ENCODE data around the gene KIF7.

Gene KIF7

DNA sequence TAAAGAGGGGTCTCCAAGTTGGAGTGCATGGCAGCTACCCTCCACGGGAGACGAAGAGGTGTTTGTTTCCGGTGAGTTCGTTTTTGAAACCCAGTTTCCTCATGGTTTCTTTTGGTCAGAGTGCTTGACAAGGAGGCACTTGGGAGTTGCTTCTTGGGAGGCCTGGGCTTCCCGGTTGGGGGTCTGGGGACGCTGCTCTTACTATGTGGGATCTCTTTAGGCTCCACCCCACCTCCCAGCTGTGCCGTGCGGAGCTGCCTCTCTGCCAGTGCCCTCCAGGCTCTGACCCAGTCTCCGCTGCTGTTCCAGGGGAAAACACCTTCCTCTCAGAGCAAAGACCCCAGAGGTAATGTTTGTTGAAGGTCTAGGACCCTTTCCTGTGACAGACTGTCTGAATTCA lies 29.6 kb downstream of the KIF7 start:
- no peak overlapping the region for H3K4me2 ChIP-seq (ENCODE audit: low read length)
- no peak overlapping the region for H3K9ac ChIP-seq (ENCODE audit: low read depth, low read length)
- H3K4me3 ChIP-seq (ENCODE audit: low read length) = no peak overlapping the region
- H3K9me3 ChIP-seq (replicated peaks; ENCODE audit: low read length) = no peaks in the 10 kb centered on the region
- no peaks in the 10 kb centered on the region for H3K4me1 ChIP-seq (ENCODE audit: control insufficient read depth, insufficient read depth, low read length)
- H3K27me3 ChIP-seq (ENCODE audit: control insufficient read depth, insufficient read depth, low read length) = no peaks in the 10 kb centered on the region
- H3K36me3 ChIP-seq (ENCODE audit: insufficient read depth, low read length) = peaks cover 81% of the 10 kb centered on the region

DNA sequence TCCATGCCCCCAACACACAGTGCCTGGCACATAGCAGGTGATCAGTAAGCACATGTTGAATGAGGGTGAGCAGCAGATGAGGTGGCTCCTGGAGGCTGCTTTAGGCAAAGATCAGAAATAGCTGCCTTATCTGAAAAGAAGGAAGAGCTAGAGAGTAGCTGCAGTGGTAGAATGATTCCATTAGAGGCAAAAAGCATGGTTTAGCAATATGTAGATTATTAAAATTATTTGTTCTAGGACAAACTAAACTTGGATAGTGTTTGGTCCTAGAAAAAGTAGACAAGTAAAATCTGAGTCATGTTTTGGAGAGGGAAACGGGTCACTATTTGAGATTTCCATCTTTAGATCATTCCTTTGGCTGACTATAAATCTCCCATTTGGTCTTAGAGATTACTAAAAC lies 32.1 kb downstream of the KIF7 start:
- H3K9ac ChIP-seq (ENCODE audit: low read depth, low read length) = no peak overlapping the region
- peaks cover 59% of the 10 kb centered on the region for H3K36me3 ChIP-seq (ENCODE audit: insufficient read depth, low read length)
- H3K4me3 ChIP-seq (ENCODE audit: low read length) = no peak overlapping the region
- no peaks in the 10 kb centered on the region for H3K9me3 ChIP-seq (replicated peaks; ENCODE audit: low read length)
- H3K4me2 ChIP-seq (ENCODE audit: low read length) = no peak overlapping the region
- H3K4me1 ChIP-seq (ENCODE audit: control insufficient read depth, insufficient read depth, low read length) = no peaks in the 10 kb centered on the region
- no peaks in the 10 kb centered on the region for H3K27me3 ChIP-seq (ENCODE audit: control insufficient read depth, insufficient read depth, low read length)

- no peaks in the 10 kb centered on the region for H3K4me1 ChIP-seq (ENCODE audit: control insufficient read depth, insufficient read depth, low read length)
These were observed 33.7 kb downstream of the KIF7 start for GRCh38 chr15:89621547-89621946.

GRCh38 chr15:89616228-89616627 lies 39.0 kb downstream of the KIF7 start:
- Histone ChIP-seq H3K4me1 (ENCODE audit: control insufficient read depth, insufficient read depth, low read length) (no peaks in the 10 kb centered on the region), H3K36me3 (ENCODE audit: insufficient read depth, low read length) (peaks cover 31% of the 10 kb centered on the region), H3K9me3 (replicated peaks; ENCODE audit: low read length) (peaks cover 2% of the 10 kb centered on the region), H3K4me3 (ENCODE audit: low read length) (no peak overlapping the region), H3K4me2 (ENCODE audit: low read length) (no peak overlapping the region), H3K27me3 (ENCODE audit: control insufficient read depth, insufficient read depth, low read length) (no peaks in the 10 kb centered on the region), H3K9ac (ENCODE audit: low read depth, low read length) (no peak overlapping the region)

More at GRCh38 chr15:89621547-89621946, 33.7 kb downstream of the KIF7 start:
- Histone ChIP-seq H3K4me2 (ENCODE audit: low read length) (no peak overlapping the region), H3K36me3 (ENCODE audit: insufficient read depth, low read length) (peaks cover 46% of the 10 kb centered on the region), H3K9me3 (replicated peaks; ENCODE audit: low read length) (no peaks in the 10 kb centered on the region), H3K27me3 (ENCODE audit: control insufficient read depth, insufficient read depth, low read length) (no peaks in the 10 kb centered on the region), H3K4me3 (ENCODE audit: low read length) (no peak overlapping the region), H3K9ac (ENCODE audit: low read depth, low read length) (no peak overlapping the region)

- no peak overlapping the region for H3K9ac ChIP-seq (ENCODE audit: low read depth, low read length)
- peaks cover 39% of the 10 kb centered on the region for H3K36me3 ChIP-seq (ENCODE audit: insufficient read depth, low read length)
- no peak overlapping the region for H3K4me3 ChIP-seq (ENCODE audit: low read length)
- no peaks in the 10 kb centered on the region for H3K27me3 ChIP-seq (ENCODE audit: control insufficient read depth, insufficient read depth, low read length)
- H3K4me2 ChIP-seq (ENCODE audit: low read length) = no peak overlapping the region
- H3K9me3 ChIP-seq (replicated peaks; ENCODE audit: low read length) = peaks cover 3% of the 10 kb centered on the region
- no peaks in the 10 kb centered on the region for H3K4me1 ChIP-seq (ENCODE audit: control insufficient read depth, insufficient read depth, low read length)
These were observed 40.1 kb downstream of the KIF7 start for GRCh38 chr15:89615135-89615534.

- no peak overlapping the region for H3K9ac ChIP-seq (ENCODE audit: low read depth, low read length)
- no peaks in the 10 kb centered on the region for H3K27me3 ChIP-seq (ENCODE audit: control insufficient read depth, insufficient read depth, low read length)
- H3K36me3 ChIP-seq (ENCODE audit: insufficient read depth, low read length) = peaks cover 45% of the 10 kb centered on the region
- H3K4me3 ChIP-seq (ENCODE audit: low read length) = no peak overlapping the region
- H3K9me3 ChIP-seq (replicated peaks; ENCODE audit: low read length) = peaks cover 3% of the 10 kb centered on the region
- H3K4me2 ChIP-seq (ENCODE audit: low read length) = no peak overlapping the region
- no peaks in the 10 kb centered on the region for H3K4me1 ChIP-seq (ENCODE audit: control insufficient read depth, insufficient read depth, low read length)
These were observed 41.1 kb downstream of the KIF7 start for GRCh38 chr15:89614164-89614563.

GRCh38 chr15:89613031-89613430 lies 42.2 kb downstream of the KIF7 start:
- no peak overlapping the region for H3K4me2 ChIP-seq (ENCODE audit: low read length)
- no peaks in the 10 kb centered on the region for H3K27me3 ChIP-seq (ENCODE audit: control insufficient read depth, insufficient read depth, low read length)
- H3K4me3 ChIP-seq (ENCODE audit: low read length) = no peak overlapping the region
- peaks cover 43% of the 10 kb centered on the region for H3K36me3 ChIP-seq (ENCODE audit: insufficient read depth, low read length)
- H3K9me3 ChIP-seq (replicated peaks; ENCODE audit: low read length) = peaks cover 3% of the 10 kb centered on the region
- no peak overlapping the region for H3K9ac ChIP-seq (ENCODE audit: low read depth, low read length)
- no peaks in the 10 kb centered on the region for H3K4me1 ChIP-seq (ENCODE audit: control insufficient read depth, insufficient read depth, low read length)

- peaks cover 3% of the 10 kb centered on the region for H3K9me3 ChIP-seq (replicated peaks; ENCODE audit: low read length)
- H3K36me3 ChIP-seq (ENCODE audit: insufficient read depth, low read length) = peaks cover 45% of the 10 kb centered on the region
- H3K4me3 ChIP-seq (ENCODE audit: low read length) = no peak overlapping the region
- H3K9ac ChIP-seq (ENCODE audit: low read depth, low read length) = no peak overlapping the region
- no peak overlapping the region for H3K4me2 ChIP-seq (ENCODE audit: low read length)
- H3K4me1 ChIP-seq (ENCODE audit: control insufficient read depth, insufficient read depth, low read length) = no peaks in the 10 kb centered on the region
- no peaks in the 10 kb centered on the region for H3K27me3 ChIP-seq (ENCODE audit: control insufficient read depth, insufficient read depth, low read length)
These were observed 44.0 kb downstream of the KIF7 start for GRCh38 chr15:89611317-89611716.

DNA sequence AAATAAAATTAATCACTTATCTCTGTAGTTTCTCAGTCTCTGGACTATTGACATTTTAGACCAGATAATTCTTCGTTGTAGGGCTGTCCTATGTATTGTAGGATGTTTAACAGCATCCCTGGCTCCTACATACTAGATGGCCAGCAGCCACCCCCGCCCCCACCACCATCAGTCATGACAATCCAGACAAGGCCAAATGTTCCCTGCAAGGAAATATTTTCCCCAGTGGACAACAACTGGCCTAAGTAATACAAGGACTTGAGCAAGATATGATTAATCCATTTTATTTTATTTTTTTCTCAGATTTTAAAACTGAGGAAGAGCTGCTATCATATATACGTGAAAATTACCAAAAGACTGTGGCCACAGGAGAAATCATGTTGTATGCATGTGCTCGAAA lies 56.2 kb downstream of the KIF7 start:
- Histone ChIP-seq H3K4me1 (ENCODE audit: control insufficient read depth, insufficient read depth, low read length) (no peaks in the 10 kb centered on the region), H3K9me3 (replicated peaks; ENCODE audit: low read length) (no peaks in the 10 kb centered on the region), H3K36me3 (ENCODE audit: insufficient read depth, low read length) (peaks cover 21% of the 10 kb centered on the region)

GRCh38 chr15:89593018-89593417 lies 62.2 kb downstream of the KIF7 start:
- Histone ChIP-seq H3K4me1 (ENCODE audit: control insufficient read depth, insufficient read depth, low read length) (peaks cover 3% of the 10 kb centered on the region), H3K4me2 (ENCODE audit: low read length) (no peak overlapping the region), H3K36me3 (ENCODE audit: insufficient read depth, low read length) (peaks cover 8% of the 10 kb centered on the region), H3K4me3 (ENCODE audit: low read length) (no peak overlapping the region), H3K27me3 (ENCODE audit: control insufficient read depth, insufficient read depth, low read length) (no peaks in the 10 kb centered on the region), H3K9ac (ENCODE audit: low read depth, low read length) (no peak overlapping the region), H3K9me3 (replicated peaks; ENCODE audit: low read length) (no peaks in the 10 kb centered on the region)

More for the DNA sequence above, 56.2 kb downstream of the KIF7 start:
- Histone ChIP-seq H3K4me3 (ENCODE audit: low read length) (no peak overlapping the region), H3K9ac (ENCODE audit: low read depth, low read length) (no peak overlapping the region), H3K4me2 (ENCODE audit: low read length) (no peak overlapping the region), H3K27me3 (ENCODE audit: control insufficient read depth, insufficient read depth, low read length) (no peaks in the 10 kb centered on the region)

GRCh38 chr15:89591834-89592233 lies 63.4 kb downstream of the KIF7 start:
- Histone ChIP-seq H3K4me1 (ENCODE audit: control insufficient read depth, insufficient read depth, low read length) (peaks cover 14% of the 10 kb centered on the region), H3K4me3 (ENCODE audit: low read length) (no peak overlapping the region), H3K9ac (ENCODE audit: low read depth, low read length) (no peak overlapping the region), H3K36me3 (ENCODE audit: insufficient read depth, low read length) (peaks cover 12% of the 10 kb centered on the region), H3K9me3 (replicated peaks; ENCODE audit: low read length) (no peaks in the 10 kb centered on the region), H3K4me2 (ENCODE audit: low read length) (no peak overlapping the region), H3K27me3 (ENCODE audit: control insufficient read depth, insufficient read depth, low read length) (no peaks in the 10 kb centered on the region)

DNA sequence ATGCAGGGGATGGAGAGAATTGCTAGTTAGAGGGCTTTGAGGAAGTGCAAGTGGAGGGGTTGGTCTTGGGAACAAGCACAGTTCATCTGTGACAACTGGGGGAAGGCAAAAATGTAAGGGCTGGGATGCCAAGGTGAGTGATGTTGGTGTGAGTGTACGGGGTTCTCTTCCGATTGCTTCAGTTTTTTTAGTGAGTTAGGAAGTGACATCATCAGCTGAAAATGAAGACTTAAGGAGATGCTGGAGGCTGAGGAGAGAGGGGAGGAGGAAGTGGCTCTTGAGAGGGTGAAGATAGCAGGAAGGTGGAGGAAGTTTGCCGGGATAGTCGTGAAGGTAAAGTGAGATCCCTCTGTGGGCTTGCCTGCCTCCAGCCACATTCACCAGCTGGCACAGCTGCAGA lies 67.3 kb downstream of the KIF7 start:
- H3K9ac ChIP-seq (ENCODE audit: low read depth, low read length) = no peak overlapping the region
- H3K4me2 ChIP-seq (ENCODE audit: low read length) = peak overlapping the region; percentile 16
- peaks cover 15% of the 10 kb centered on the region for H3K36me3 ChIP-seq (ENCODE audit: insufficient read depth, low read length)
- no peak overlapping the region for H3K4me3 ChIP-seq (ENCODE audit: low read length)
- H3K27me3 ChIP-seq (ENCODE audit: control insufficient read depth, insufficient read depth, low read length) = no peaks in the 10 kb centered on the region
- no peaks in the 10 kb centered on the region for H3K9me3 ChIP-seq (replicated peaks; ENCODE audit: low read length)
- peaks cover 14% of the 10 kb centered on the region for H3K4me1 ChIP-seq (ENCODE audit: control insufficient read depth, insufficient read depth, low read length)
